K562 (cell line): ENCODE results near the gene ARL4D. TPM values are rescaled to one million over a fixed set of nuclear protein-coding genes. Genes with fewer than 3 reads are reported as not detected.

Experiments
- CREBBP ChIP-seq: IDR thresholded peaks from one replicate; pipeline ENCODE4 v1.6.1; 2012; ENCODE audit warnings: low read depth, mild to moderate bottlenecking, control low read depth, inconsistent platforms, low read length
- ERF ChIP-seq: fragments of 450-650 bp; formaldehyde crosslinking; IDR thresholded peaks from 2 replicates; pipeline ENCODE4 v1.4.0; 2020; ENCODE audit warnings: mild to moderate bottlenecking, mixed read lengths
- ESRRB ChIP-seq: fragments of 250-450 bp; sonication (Bioruptor Pico); IDR thresholded peaks from 2 replicates; pipeline ENCODE4 v1.5.0; 2020; ENCODE audit warnings: mild to moderate bottlenecking, moderate library complexity, borderline replicate concordance
- KAT2B ChIP-seq: IDR thresholded peaks from one replicate; pipeline ENCODE4 v1.6.1; 2012; ENCODE audit warnings: low read depth, mild to moderate bottlenecking, control low read depth, inconsistent platforms, low read length, moderate library complexity
- KLF10 ChIP-seq: fragments of 250-450 bp; sonication (Bioruptor Pico); IDR thresholded peaks from 2 replicates; pipeline ENCODE4 v1.6.1; 2021; ENCODE audit warnings: matching md5 sums
- KLF6 ChIP-seq: fragments of 250-450 bp; sonication (Bioruptor Pico); IDR thresholded peaks from 2 replicates; pipeline ENCODE4 v1.4.0; 2020; ENCODE audit warnings: mild to moderate bottlenecking, moderate library complexity, borderline replicate concordance
- LEF1 ChIP-seq: fragments of 450-650 bp; IDR thresholded peaks from 2 replicates; pipeline ENCODE4 v1.6.1; 2016; ENCODE audit warnings: mild to moderate bottlenecking
- MBD2 ChIP-seq: sonication (generic); IDR thresholded peaks from 2 replicates; pipeline ENCODE4 v1.6.1; 2016; ENCODE audit warnings: low read depth, borderline replicate concordance
- NELFE ChIP-seq: IDR thresholded peaks from 2 replicates; pipeline ENCODE4 v1.6.1; 2011; ENCODE audit warnings: mild to moderate bottlenecking; ENCODE audit not compliant: insufficient read depth, insufficient read length
- NR3C1 ChIP-seq: sonication (generic); formaldehyde crosslinking; IDR thresholded peaks from 2 replicates; pipeline ENCODE4 v1.8.1; 2022; ENCODE audit warnings: missing genetic modification reagents
- OTX1 ChIP-seq: fragments of 450-650 bp; formaldehyde crosslinking; IDR thresholded peaks from 2 replicates; pipeline ENCODE4 v1.4.0; 2022; ENCODE audit warnings: mild to moderate bottlenecking
- POLR2H ChIP-seq: IDR thresholded peaks from 2 replicates; pipeline ENCODE4 v1.6.1; 2016; ENCODE audit warnings: missing genetic modification characterization, low read depth, mild to moderate bottlenecking, control low read depth, missing compliant biosample characterization, moderate library complexity
- PRPF4 ChIP-seq: fragments of 200-400 bp; formaldehyde crosslinking; IDR thresholded peaks from one replicate; pipeline ENCODE4 v1.6.1; 2017; ENCODE audit warnings: low read length, low read depth, mild to moderate bottlenecking; ENCODE audit not compliant: insufficient read depth, poor library complexity, severe bottlenecking
- RBM34 ChIP-seq: fragments of 200-400 bp; formaldehyde crosslinking; IDR thresholded peaks from 2 replicates; pipeline ENCODE4 v1.6.1; 2018; ENCODE audit warnings: low read length, borderline replicate concordance; ENCODE audit not compliant: insufficient read depth
- SRSF3 ChIP-seq: fragments of 200-400 bp; formaldehyde crosslinking; IDR thresholded peaks from 2 replicates; pipeline ENCODE4 v1.6.1; 2016; ENCODE audit warnings: mild to moderate bottlenecking, low read length, moderate library complexity; ENCODE audit not compliant: insufficient read depth
- TBP ChIP-seq: optimal IDR thresholded peaks from 2 replicates; pipeline ENCODE3; 2011; ENCODE audit warnings: low read depth, low read length, improper control_type of control experiment
- XRCC4 ChIP-seq: IDR thresholded peaks from one replicate; pipeline ENCODE4 v1.6.1; 2011; ENCODE audit not compliant: insufficient read depth, insufficient read length; ENCODE audit errors: extremely low read depth
- ZFX ChIP-seq: sonication (generic); formaldehyde crosslinking; IDR thresholded peaks from 2 replicates; pipeline ENCODE4 v1.8.0; 2022; ENCODE audit warnings: mild to moderate bottlenecking, missing genetic modification reagents, moderate library complexity
- ZNF175 ChIP-seq: fragments of 200-800 bp; sonication (Bioruptor generic); IDR thresholded peaks from 2 replicates; pipeline ENCODE4 v1.6.1; 2016; ENCODE audit warnings: low read depth, mild to moderate bottlenecking, missing genetic modification characterization, missing compliant biosample characterization
- ZNF212 ChIP-seq: fragments of 450-650 bp; formaldehyde crosslinking; IDR thresholded peaks from 2 replicates; pipeline ENCODE4 v1.4.0; 2020; ENCODE audit warnings: mild to moderate bottlenecking
- ZNF444 ChIP-seq: fragments of 250-450 bp; sonication (Bioruptor Pico); IDR thresholded peaks from 2 replicates; pipeline ENCODE4 v1.4.0; 2020; ENCODE audit warnings: mild to moderate bottlenecking, moderate library complexity
- ZNF644 ChIP-seq: fragments of 200-800 bp; sonication (Bioruptor generic); IDR thresholded peaks from 2 replicates; pipeline ENCODE4 v1.6.1; 2016; ENCODE audit warnings: low read depth, missing genetic modification characterization, missing compliant biosample characterization
- ZNF707 ChIP-seq: fragments of 250-450 bp; sonication (Bioruptor Pico); conservative IDR thresholded peaks from 2 replicates; pipeline ENCODE4 v1.8.0; 2022; ENCODE audit warnings: inconsistent platforms, mild to moderate bottlenecking, moderate library complexity
- polyA plus RNA-seq, 8 experiments: library from polyadenylated mRNA; depleted of rRNA in 4 of 8; stranded (reverse) in 5 of 8; unstranded in 3 of 8; fragments of >200 nt; fragmentation: Nextera tagmentation in 2 of 8; fragmentation: Illumina TruSeq in 1 of 8; extraction: Ambion mirVana in 2 of 8; extraction: Trizol in 1 of 8; gene quantifications; 2 replicates each; pipeline versions ENCODE4 v1.2.1 to v1.2.3, GENCODE V29; 2011 to 2014; ENCODE audit warnings: inconsistent platforms in 1 of 8, missing spikeins in 1 of 8
- total RNA-seq, 7 experiments: library from RNA; depleted of rRNA in 6 of 7; stranded (reverse); fragments of >200 nt in 6 of 7; fragmentation: Illumina TruSeq in 2 of 7; extraction: Trizol in 2 of 7; gene quantifications; 2 replicates each; pipeline versions ENCODE4 v1.2.1 to v1.2.3, GENCODE V29; 2011 to 2021; ENCODE audit warnings: low replicate concordance in 1 of 7
- TF ChIP-seq, protein P1 (sequence below): fragments of 450-650 bp; conservative IDR thresholded peaks from 2 replicates; pipeline ENCODE4 v1.6.1; 2016; ENCODE audit warnings: missing genetic modification characterization, low read depth, mild to moderate bottlenecking, missing compliant biosample characterization, moderate library complexity
- TF ChIP-seq, protein P2 (sequence below): sonication (generic); formaldehyde crosslinking; IDR thresholded peaks from 2 replicates; pipeline ENCODE4 v1.9.0; 2022; ENCODE audit warnings: mild to moderate bottlenecking, missing genetic modification reagents
- TF ChIP-seq, protein P3 (sequence below): fragments of 250-450 bp; sonication (Bioruptor Pico); IDR thresholded peaks from 2 replicates; pipeline ENCODE4 v1.6.1; 2021; ENCODE audit warnings: mild to moderate bottlenecking
- TF ChIP-seq, protein P4 (sequence below): fragments of 250-450 bp; sonication (Bioruptor Pico); IDR thresholded peaks from 2 replicates; pipeline ENCODE4 v1.8.0; 2022; ENCODE audit warnings: moderate library complexity, mild to moderate bottlenecking, inconsistent platforms

The ARL4D gene
- total and polyA plus RNA-seq, 9 of the 15 experiments (the other 6 are each of a cell fraction or from before 2014, with no cell fraction given): 0.07 to 0.53 (median 0.28) TPM; not detected in 1

- TF ChIP-seq, protein P1, sequence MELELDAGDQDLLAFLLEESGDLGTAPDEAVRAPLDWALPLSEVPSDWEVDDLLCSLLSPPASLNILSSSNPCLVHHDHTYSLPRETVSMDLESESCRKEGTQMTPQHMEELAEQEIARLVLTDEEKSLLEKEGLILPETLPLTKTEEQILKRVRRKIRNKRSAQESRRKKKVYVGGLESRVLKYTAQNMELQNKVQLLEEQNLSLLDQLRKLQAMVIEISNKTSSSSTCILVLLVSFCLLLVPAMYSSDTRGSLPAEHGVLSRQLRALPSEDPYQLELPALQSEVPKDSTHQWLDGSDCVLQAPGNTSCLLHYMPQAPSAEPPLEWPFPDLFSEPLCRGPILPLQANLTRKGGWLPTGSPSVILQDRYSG (tag): no peak
- no peak; the same call in 1 of the 2 replicates for TF ChIP-seq POLR2H (tag)
- TF ChIP-seq, protein P2, sequence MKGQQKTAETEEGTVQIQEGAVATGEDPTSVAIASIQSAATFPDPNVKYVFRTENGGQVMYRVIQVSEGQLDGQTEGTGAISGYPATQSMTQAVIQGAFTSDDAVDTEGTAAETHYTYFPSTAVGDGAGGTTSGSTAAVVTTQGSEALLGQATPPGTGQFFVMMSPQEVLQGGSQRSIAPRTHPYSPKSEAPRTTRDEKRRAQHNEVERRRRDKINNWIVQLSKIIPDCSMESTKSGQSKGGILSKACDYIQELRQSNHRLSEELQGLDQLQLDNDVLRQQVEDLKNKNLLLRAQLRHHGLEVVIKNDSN (CRISPR knock-in tag): no peak
- TF ChIP-seq RBM34: no peak
- TF ChIP-seq CREBBP: no peak
- no peak for TF ChIP-seq ERF (CRISPR knock-in tag)
- TF ChIP-seq ESRRB: no peak
- no peak for TF ChIP-seq KLF10 (CRISPR knock-in tag)
- TF ChIP-seq ZNF707 (CRISPR knock-in tag): no peak
- no peak for TF ChIP-seq SRSF3
- 0 out of 2 replicates have a peak, but pooled peaks have one; percentile 41 for TF ChIP-seq LEF1
- TF ChIP-seq, protein P3, sequence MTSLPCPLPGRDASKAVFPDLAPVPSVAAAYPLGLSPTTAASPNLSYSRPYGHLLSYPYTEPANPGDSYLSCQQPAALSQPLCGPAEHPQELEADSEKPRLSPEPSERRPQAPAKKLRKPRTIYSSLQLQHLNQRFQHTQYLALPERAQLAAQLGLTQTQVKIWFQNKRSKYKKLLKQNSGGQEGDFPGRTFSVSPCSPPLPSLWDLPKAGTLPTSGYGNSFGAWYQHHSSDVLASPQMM (CRISPR knock-in tag): no peak
- TF ChIP-seq TBP: peak; percentile 53
- TF ChIP-seq ZNF212 (CRISPR knock-in tag): no peak
- TF ChIP-seq ZNF644 (tag): 0 out of 2 replicates have a peak, but pooled peaks have one; percentile 23
- no peak for TF ChIP-seq NELFE
- TF ChIP-seq KAT2B: no peak
- TF ChIP-seq PRPF4: no peak
- peak; percentile 63; the same call in 1 of the 2 replicates for TF ChIP-seq MBD2
- no peak for TF ChIP-seq XRCC4
- TF ChIP-seq ZNF444 (CRISPR knock-in tag): no peak
- TF ChIP-seq ZFX (CRISPR knock-in tag): peak; percentile 75
- TF ChIP-seq NR3C1 (CRISPR knock-in tag): no peak
- TF ChIP-seq, protein P4, sequence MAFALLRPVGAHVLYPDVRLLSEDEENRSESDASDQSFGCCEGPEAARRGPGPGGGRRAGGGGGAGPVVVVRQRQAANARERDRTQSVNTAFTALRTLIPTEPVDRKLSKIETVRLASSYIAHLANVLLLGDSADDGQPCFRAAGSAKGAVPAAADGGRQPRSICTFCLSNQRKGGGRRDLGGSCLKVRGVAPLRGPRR (CRISPR knock-in tag): no peak
- TF ChIP-seq OTX1 (CRISPR knock-in tag): 0 out of 2 replicates have a peak, but pooled peaks have one; percentile 12
- no peak for TF ChIP-seq KLF6 (CRISPR knock-in tag)
- TF ChIP-seq ZNF175 (CRISPR knock-in tag): peak; percentile 29; the same call in 1 of the 2 replicates
These were observed 10.3 kb upstream of the ARL4D start (continued) for GRCh38 chr17:43388359-43389045.
